HCT116 (cell line): ENCODE measurements around the gene ASB10. TPM values are rescaled to one million over a fixed set of nuclear protein-coding genes. Genes with fewer than 3 reads are reported as not detected.

Experiments
- ATAC-seq: fragments of 200-7000 bp; cut with Tn5 transposase; 2 replicates; pipeline ENCODE4 v1.9.1; 2020; ENCODE audit warnings: mild to moderate bottlenecking, moderate library complexity
- BruUV-seq: library from RNA; stranded (reverse); fragments of 400-500 nt; replicated peaks from 2 replicates; lab custom pipeline; 2021; lab: Mats Ljungman, UMichigan
- CTCF ChIA-PET: fragments of 300-600 bp; sonication (Branson Sonifier 250); formaldehyde crosslinking; loops from one replicate; lab custom pipeline; 2021; ENCODE audit warnings: antibody characterized with exemption; lab: Charles Lee
- POLR2A ChIA-PET: fragments of 300-600, 350-600 bp; sonication (Branson Sonifier 250); formaldehyde crosslinking; loops from one replicate; lab custom pipeline; 2021; ENCODE audit warnings: antibody characterized with exemption; lab: Charles Lee
- RAD21 ChIA-PET, 2 experiments: fragments of 300-600 bp; sonication (Branson Sonifier 250); formaldehyde crosslinking; loops; one replicate each; lab custom pipeline; 2023; ENCODE audit warnings: low total read pairs in 2 of 2; ENCODE audit not compliant: uncharacterized antibody in 2 of 2, unreplicated experiment in 2 of 2, low non-redundant PET in 1 of 2; lab: Charles Lee
- DNase-seq: peaks from one replicate; pipeline ENCODE4 v3.0.0-alpha.2; 2010; ENCODE audit warnings: low read depth, low spot score
- H2AFZ ChIP-seq: fragments of 200-600 bp; shearing (Covaris generic), sonication (generic); 2 replicates; pipeline ENCODE4 v1.6.1; 2017; ENCODE audit warnings: low read depth, mixed run types, mixed read lengths, antibody characterized with exemption, low read length; ENCODE audit not compliant: poor library complexity, severe bottlenecking
- H3K27ac ChIP-seq: 2 replicates; pipeline ENCODE4 v1.5.1; 2012; ENCODE audit warnings: low read depth, low read length
- H3K27me3 ChIP-seq: fragments of 200-600 bp; sonication (generic); 2 replicates; pipeline ENCODE4 v1.6.1; 2016; ENCODE audit warnings: mixed run types, low read length, mixed read lengths; ENCODE audit not compliant: insufficient read depth
- H3K36me3 ChIP-seq, 2 experiments: fragments of 200-500 bp in 1 of 2; fragments of 200-600 bp in 1 of 2; sonication (Bioruptor generic) in 1 of 2; sonication (generic) in 1 of 2; 2 replicates each; pipeline versions ENCODE4 v1.5.1 to v1.6.1; 2014 to 2016; ENCODE audit warnings: low read length in 2 of 2, inconsistent platforms in 1 of 2, mixed read lengths in 1 of 2, mixed run types in 1 of 2; ENCODE audit not compliant: insufficient read depth in 2 of 2, control insufficient read depth in 1 of 2
- H3K4me1 ChIP-seq, 2 experiments: fragments of 200-600 bp in 1 of 2; sonication (generic) in 1 of 2; 2 replicates each; pipeline versions ENCODE4 v1.5.1 to v1.6.1; 2012 to 2017; ENCODE audit warnings: low read length in 2 of 2, inconsistent platforms in 1 of 2, mild to moderate bottlenecking in 1 of 2, mixed read lengths in 1 of 2, mixed run types in 1 of 2, moderate library complexity in 1 of 2; ENCODE audit not compliant: insufficient read depth in 2 of 2, control insufficient read depth in 1 of 2
- H3K4me2 ChIP-seq: fragments of 200-600 bp; sonication (generic); 2 replicates; pipeline ENCODE4 v1.6.1; 2017; ENCODE audit warnings: mixed run types, low read length, mixed read lengths
- H3K4me3 ChIP-seq, 2 experiments: fragments of 200-600 bp in 1 of 2; sonication (generic) in 1 of 2; replicated peaks in 1 of 2; 2 replicates each; pipeline ENCODE4 v1.5.1; 2011 to 2016; ENCODE audit warnings: low read length in 2 of 2, control low read depth in 1 of 2, low read depth in 1 of 2, mild to moderate bottlenecking in 1 of 2, mixed read lengths in 1 of 2, mixed run types in 1 of 2
- H3K79me2 ChIP-seq: fragments of 200-600 bp; sonication (generic); 2 replicates; pipeline ENCODE4 v1.6.1; 2017; ENCODE audit warnings: mild to moderate bottlenecking, mixed run types, low read length, moderate library complexity, mixed read lengths; ENCODE audit not compliant: insufficient read depth
- H3K9ac ChIP-seq: fragments of 200-600 bp; sonication (generic); 2 replicates; pipeline ENCODE4 v1.6.1; 2016; ENCODE audit warnings: low read length, mixed read lengths
- H3K9me2 ChIP-seq: fragments of 200-600 bp; sonication (generic), shearing (Covaris generic); 2 replicates; pipeline ENCODE4 v1.6.1; 2017; ENCODE audit warnings: mixed run types, mild to moderate bottlenecking, moderate library complexity; ENCODE audit not compliant: insufficient read depth
- H3K9me3 ChIP-seq, 2 experiments: fragments of 200-500 bp in 1 of 2; fragments of 200-600 bp in 1 of 2; sonication (Bioruptor generic) in 1 of 2; sonication (generic) in 1 of 2; 2 replicates each; pipeline ENCODE4 v1.6.1; 2014 to 2017; ENCODE audit warnings: low read length in 2 of 2, mixed read lengths in 2 of 2, inconsistent platforms in 1 of 2, low read depth in 1 of 2, mild to moderate bottlenecking in 1 of 2, mixed run types in 1 of 2, moderate library complexity in 1 of 2; ENCODE audit not compliant: control insufficient read depth in 1 of 2, insufficient read depth in 1 of 2
- H4K20me1 ChIP-seq: fragments of 200-600 bp; sonication (generic), shearing (Covaris generic); 2 replicates; pipeline ENCODE4 v1.6.1; 2017; ENCODE audit warnings: mixed run types, mild to moderate bottlenecking, moderate library complexity; ENCODE audit not compliant: insufficient read depth
- CTCF ChIP-seq, 3 experiments: fragments of 200-600 bp in 1 of 3; sonication (generic) in 1 of 3; IDR thresholded peaks in 2 of 3; conservative IDR thresholded peaks in 1 of 3; 2 replicates each; pipeline ENCODE4 v1.5.1; 2012 to 2017; ENCODE audit warnings: low read depth in 2 of 3, low read length in 2 of 3, antibody characterized with exemption in 1 of 3, borderline replicate concordance in 1 of 3, control low read depth in 1 of 3, mild to moderate bottlenecking in 1 of 3, mixed read lengths in 1 of 3, mixed run types in 1 of 3, moderate library complexity in 1 of 3; ENCODE audit not compliant: insufficient read depth in 1 of 3
- ELF1 ChIP-seq: IDR thresholded peaks from 2 replicates; pipeline ENCODE4 v1.6.1; 2012; ENCODE audit warnings: low read depth, borderline replicate concordance
- EZH2 ChIP-seq: fragments of 200-600 bp; sonication (generic); IDR thresholded peaks from 2 replicates; pipeline ENCODE4 v1.6.1; 2017; ENCODE audit warnings: antibody characterized with exemption, mixed run types
- FOSL1 ChIP-seq: IDR thresholded peaks from 2 replicates; pipeline ENCODE4 v1.6.1; 2012; ENCODE audit warnings: low read depth
- POLR2AphosphoS5 ChIP-seq: IDR thresholded peaks from 2 replicates; pipeline ENCODE4 v1.6.1; 2011; ENCODE audit warnings: mild to moderate bottlenecking, low read depth, low read length, moderate library complexity
- SIN3A ChIP-seq: IDR thresholded peaks from 2 replicates; pipeline ENCODE4 v1.6.1; 2012; ENCODE audit warnings: low read depth
- YY1 ChIP-seq: IDR thresholded peaks from 2 replicates; pipeline ENCODE4 v1.6.1; 2011; ENCODE audit warnings: low read length, low read depth, moderate library complexity, mild to moderate bottlenecking; ENCODE audit not compliant: insufficient replicate concordance; ENCODE audit errors: extremely low read depth
- intact Hi-C: fragments of 100-400 bp; cut with micrococcal nuclease; formaldehyde crosslinking; loops from 2 replicates; pipeline ENCODE4 v1.10.0; 2022
- total RNA-seq: library from RNA; stranded (reverse); gene quantifications from one replicate; pipeline ENCODE4 v1.2.1, GENCODE V29; 2021; ENCODE audit not compliant: unreplicated experiment
- TF ChIP-seq, protein P1 (sequence below): IDR thresholded peaks from 2 replicates; pipeline ENCODE4 v1.6.1; 2011; ENCODE audit warnings: mild to moderate bottlenecking, low read length, moderate library complexity; ENCODE audit not compliant: insufficient replicate concordance; ENCODE audit errors: extremely low read depth

ASB10 gene
- total RNA-seq, 1 experiment from 2014 or later, result not detected

GRCh38 chr7:151131224-151131591, 55.8 kb downstream of the ASB10 start:
- no peak overlapping the region for H3K27ac ChIP-seq
- H3K4me2 ChIP-seq, result no peak overlapping the region
- CTCF ChIA-PET, result no interaction called here
- DNase-seq (no peak), ATAC-seq (no peak)
- intact Hi-C loops, result no loop called here
- no peaks in the 10 kb centered on the region for H3K4me1 ChIP-seq
- TF ChIP-seq EZH2 (no peak), YY1 (no peak), FOSL1 (no peak), SIN3A (no peak), CTCF (IDR thresholded peaks at IDR 0.05 in 2 of 3, conservative IDR thresholded peaks at IDR 0.05 in 1 of 3; ENCODE audit: borderline replicate concordance in 1 of 3, insufficient read depth in 1 of 3, low read depth in 2 of 3, low read length in 2 of 3) (no peak), ELF1 (no peak), POLR2AphosphoS5 (no peak)
- TF ChIP-seq, protein P1, sequence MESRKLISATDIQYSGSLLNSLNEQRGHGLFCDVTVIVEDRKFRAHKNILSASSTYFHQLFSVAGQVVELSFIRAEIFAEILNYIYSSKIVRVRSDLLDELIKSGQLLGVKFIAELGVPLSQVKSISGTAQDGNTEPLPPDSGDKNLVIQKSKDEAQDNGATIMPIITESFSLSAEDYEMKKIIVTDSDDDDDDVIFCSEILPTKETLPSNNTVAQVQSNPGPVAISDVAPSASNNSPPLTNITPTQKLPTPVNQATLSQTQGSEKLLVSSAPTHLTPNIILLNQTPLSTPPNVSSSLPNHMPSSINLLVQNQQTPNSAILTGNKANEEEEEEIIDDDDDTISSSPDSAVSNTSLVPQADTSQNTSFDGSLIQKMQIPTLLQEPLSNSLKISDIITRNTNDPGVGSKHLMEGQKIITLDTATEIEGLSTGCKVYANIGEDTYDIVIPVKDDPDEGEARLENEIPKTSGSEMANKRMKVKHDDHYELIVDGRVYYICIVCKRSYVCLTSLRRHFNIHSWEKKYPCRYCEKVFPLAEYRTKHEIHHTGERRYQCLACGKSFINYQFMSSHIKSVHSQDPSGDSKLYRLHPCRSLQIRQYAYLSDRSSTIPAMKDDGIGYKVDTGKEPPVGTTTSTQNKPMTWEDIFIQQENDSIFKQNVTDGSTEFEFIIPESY, result no peak
- RAD21 ChIA-PET, result no interaction called here
- H3K9me3 ChIP-seq, result no peaks in the 10 kb centered on the region
- H4K20me1 ChIP-seq, result no peaks in the 10 kb centered on the region
- H3K9ac ChIP-seq, result no peak overlapping the region
- POLR2A ChIA-PET, result no interaction called here
- no peaks in the 10 kb centered on the region for H3K9me2 ChIP-seq
- H3K4me3 ChIP-seq, result no peak overlapping the region
- H2AFZ ChIP-seq, result no peak overlapping the region
- peaks cover 6 to 28% of the 10 kb centered on the region in 2 experiments; a peak in 3 of 4 replicates for H3K36me3 ChIP-seq
- no peaks in the 10 kb centered on the region; the same call in 1 of the 2 replicates for H3K79me2 ChIP-seq
- no peaks in the 10 kb centered on the region for H3K27me3 ChIP-seq
- no TSS peak for BruUV-seq
